PFSK-1 (cell line): ENCODE measurements around the gene TCF12.

ENCODE experiments used
- POLR2AphosphoS5 ChIP-seq: IDR thresholded peaks from 2 replicates; pipeline ENCODE4 v1.6.1; 2012; ENCODE audit warnings: low read depth, mild to moderate bottlenecking, control low read depth, low read length, moderate library complexity
- SIN3A ChIP-seq: IDR thresholded peaks from 2 replicates; pipeline ENCODE4 v1.6.1; 2012; ENCODE audit warnings: mild to moderate bottlenecking, low read length, moderate library complexity, borderline replicate concordance; ENCODE audit not compliant: insufficient read depth
- TAF1 ChIP-seq: IDR thresholded peaks from 2 replicates; pipeline ENCODE4 v1.6.1; 2012; ENCODE audit warnings: low read length, control low read depth, borderline replicate concordance; ENCODE audit not compliant: insufficient read depth
- TF ChIP-seq, protein P1 (sequence below), 2 experiments: IDR thresholded peaks; 2 replicates each; pipeline versions ENCODE4 v1.6.1 to v1.8.0; 2011 to 2012; ENCODE audit warnings: low read depth in 2 of 2, low read length in 2 of 2, control low read depth in 1 of 2, inconsistent platforms in 1 of 2, mild to moderate bottlenecking in 1 of 2, moderate library complexity in 1 of 2; ENCODE audit not compliant: insufficient read depth in 1 of 2

DNA sequence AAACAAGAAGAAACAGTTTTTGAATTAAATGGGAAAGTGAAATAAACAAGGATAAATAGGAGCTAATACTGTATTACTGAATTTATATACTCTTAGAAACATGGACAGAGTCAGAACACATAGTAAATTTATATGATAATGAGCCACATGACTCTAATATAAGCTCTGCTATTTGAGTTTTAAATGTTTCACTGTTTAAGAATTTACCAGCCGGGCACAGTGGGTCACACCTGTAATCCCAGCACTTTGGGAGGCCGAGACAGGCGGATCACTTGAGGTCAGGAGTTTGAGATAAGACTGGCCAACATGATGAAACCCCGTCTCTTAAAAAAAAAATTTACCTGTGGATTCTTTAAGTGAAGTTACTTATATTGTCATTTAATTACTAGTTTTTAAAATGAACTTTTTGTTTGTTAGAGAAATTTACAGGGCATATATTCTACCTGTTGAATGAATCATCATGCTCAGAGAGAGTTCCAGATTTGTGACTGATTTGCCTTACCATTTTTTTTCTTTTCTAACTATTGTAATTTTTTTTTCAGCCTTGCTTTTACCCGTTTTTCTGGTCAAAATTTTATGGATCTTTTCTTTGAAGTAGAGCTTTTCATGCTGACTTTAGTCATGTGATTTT, 125.7 kb downstream of the TCF12 start:
- TF ChIP-seq TAF1 (no peak), POLR2AphosphoS5 (no peak), SIN3A (no peak)
- TF ChIP-seq, protein P1, sequence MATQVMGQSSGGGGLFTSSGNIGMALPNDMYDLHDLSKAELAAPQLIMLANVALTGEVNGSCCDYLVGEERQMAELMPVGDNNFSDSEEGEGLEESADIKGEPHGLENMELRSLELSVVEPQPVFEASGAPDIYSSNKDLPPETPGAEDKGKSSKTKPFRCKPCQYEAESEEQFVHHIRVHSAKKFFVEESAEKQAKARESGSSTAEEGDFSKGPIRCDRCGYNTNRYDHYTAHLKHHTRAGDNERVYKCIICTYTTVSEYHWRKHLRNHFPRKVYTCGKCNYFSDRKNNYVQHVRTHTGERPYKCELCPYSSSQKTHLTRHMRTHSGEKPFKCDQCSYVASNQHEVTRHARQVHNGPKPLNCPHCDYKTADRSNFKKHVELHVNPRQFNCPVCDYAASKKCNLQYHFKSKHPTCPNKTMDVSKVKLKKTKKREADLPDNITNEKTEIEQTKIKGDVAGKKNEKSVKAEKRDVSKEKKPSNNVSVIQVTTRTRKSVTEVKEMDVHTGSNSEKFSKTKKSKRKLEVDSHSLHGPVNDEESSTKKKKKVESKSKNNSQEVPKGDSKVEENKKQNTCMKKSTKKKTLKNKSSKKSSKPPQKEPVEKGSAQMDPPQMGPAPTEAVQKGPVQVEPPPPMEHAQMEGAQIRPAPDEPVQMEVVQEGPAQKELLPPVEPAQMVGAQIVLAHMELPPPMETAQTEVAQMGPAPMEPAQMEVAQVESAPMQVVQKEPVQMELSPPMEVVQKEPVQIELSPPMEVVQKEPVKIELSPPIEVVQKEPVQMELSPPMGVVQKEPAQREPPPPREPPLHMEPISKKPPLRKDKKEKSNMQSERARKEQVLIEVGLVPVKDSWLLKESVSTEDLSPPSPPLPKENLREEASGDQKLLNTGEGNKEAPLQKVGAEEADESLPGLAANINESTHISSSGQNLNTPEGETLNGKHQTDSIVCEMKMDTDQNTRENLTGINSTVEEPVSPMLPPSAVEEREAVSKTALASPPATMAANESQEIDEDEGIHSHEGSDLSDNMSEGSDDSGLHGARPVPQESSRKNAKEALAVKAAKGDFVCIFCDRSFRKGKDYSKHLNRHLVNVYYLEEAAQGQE (IDR thresholded peaks at IDR 0.05; ENCODE audit: insufficient read depth in 1 of 2, low read depth in 2 of 2, low read length in 2 of 2): no peak
